Neural progenitor cell (in vitro differentiated cells): ENCODE data around the gene JADE3. TPM values are rescaled to one million over a fixed set of nuclear protein-coding genes. Genes with fewer than 3 reads are reported as not detected.

Source experiments
- DNase-seq: peaks from one replicate; pipeline ENCODE4 v3.0.0-alpha.2; 2016; ENCODE audit warnings: low spot score
- H2AFZ ChIP-seq: fragments of 200-600 bp; sonication (generic); replicated peaks from 2 replicates; pipeline ENCODE4 v1.6.1; 2016; ENCODE audit warnings: antibody characterized with exemption
- H3F3A ChIP-seq: fragments of 200-600 bp; sonication (generic); 2 replicates; pipeline ENCODE4 v1.6.1; 2016; ENCODE audit warnings: antibody characterized with exemption, low read depth
- H3K27ac ChIP-seq: fragments of 200-600 bp; sonication (generic); 2 replicates; pipeline ENCODE4 v1.5.1; 2016; ENCODE audit warnings: mild to moderate bottlenecking
- H3K27me3 ChIP-seq: fragments of 200-600 bp; sonication (generic); 2 replicates; pipeline ENCODE4 v1.6.1; 2016; ENCODE audit warnings: mild to moderate bottlenecking, moderate library complexity
- H3K36me3 ChIP-seq: fragments of 200-600 bp; sonication (generic); 2 replicates; pipeline ENCODE4 v1.5.1; 2016
- H3K4me1 ChIP-seq: fragments of 200-600 bp; sonication (generic); 2 replicates; pipeline ENCODE4 v1.6.1; 2016; ENCODE audit warnings: mixed run types
- H3K4me2 ChIP-seq: fragments of 200-600 bp; sonication (generic); 2 replicates; pipeline ENCODE4 v1.6.1; 2016
- H3K4me3 ChIP-seq: fragments of 200-600 bp; sonication (generic); 2 replicates; pipeline ENCODE4 v1.5.1; 2016
- H3K79me2 ChIP-seq: fragments of 200-600 bp; sonication (generic); 2 replicates; pipeline ENCODE4 v1.6.1; 2016; ENCODE audit warnings: low read depth
- H3K9ac ChIP-seq: fragments of 200-600 bp; sonication (generic); 2 replicates; pipeline ENCODE4 v1.6.1; 2016
- H3K9me3 ChIP-seq: fragments of 200-600 bp; sonication (generic); 2 replicates; pipeline ENCODE4 v1.5.1; 2016; ENCODE audit warnings: low read depth
- H4K20me1 ChIP-seq: fragments of 200-600 bp; sonication (generic); 2 replicates; pipeline ENCODE4 v1.6.1; 2016; ENCODE audit warnings: low read depth
- H3K27ac Mint-ChIP-seq: 3 replicates; pipeline ENCODE4 v1.8.0; 2021; ENCODE audit warnings: mixed read lengths
- H3K27me3 Mint-ChIP-seq: 2 replicates; pipeline ENCODE4 v1.8.0; 2022; ENCODE audit warnings: low read depth, mild to moderate bottlenecking, inconsistent platforms, moderate library complexity, mixed read lengths; ENCODE audit not compliant: insufficient read depth
- H3K36me3 Mint-ChIP-seq: 3 replicates; pipeline ENCODE4 v1.8.0; 2021; ENCODE audit warnings: mixed read lengths
- H3K4me1 Mint-ChIP-seq: 3 replicates; pipeline ENCODE4 v1.8.0; 2021; ENCODE audit warnings: mixed read lengths
- H3K4me3 Mint-ChIP-seq: 3 replicates; pipeline ENCODE4 v1.8.0; 2021; ENCODE audit warnings: mild to moderate bottlenecking, moderate library complexity, mixed read lengths
- H3K9me3 Mint-ChIP-seq: 3 replicates; pipeline ENCODE4 v1.8.0; 2020; ENCODE audit warnings: mixed read lengths
- EZH2 ChIP-seq: fragments of 200-600 bp; sonication (generic); IDR thresholded peaks from 2 replicates; pipeline ENCODE4 v1.6.1; 2017; ENCODE audit warnings: antibody characterized with exemption, mild to moderate bottlenecking, moderate library complexity
- EZH2phosphoT487 ChIP-seq: fragments of 200-600 bp; sonication (generic); IDR thresholded peaks from 2 replicates; pipeline ENCODE4 v1.6.1; 2017; ENCODE audit warnings: antibody characterized with exemption
- total RNA-seq: library from RNA; depleted of rRNA; stranded (reverse); fragments of >200 nt; gene quantifications from 2 replicates; pipeline ENCODE4 v1.2.3, GENCODE V29; 2015; ENCODE audit warnings: low replicate concordance
- TF ChIP-seq, protein P1 (sequence below): fragments of 200-600 bp; sonication (generic); IDR thresholded peaks from 2 replicates; pipeline ENCODE4 v1.5.1; 2017; ENCODE audit warnings: antibody characterized with exemption, mild to moderate bottlenecking

JADE3 gene
- total RNA-seq, 1 donor from 2014 or later = 28.1 TPM

DNA sequence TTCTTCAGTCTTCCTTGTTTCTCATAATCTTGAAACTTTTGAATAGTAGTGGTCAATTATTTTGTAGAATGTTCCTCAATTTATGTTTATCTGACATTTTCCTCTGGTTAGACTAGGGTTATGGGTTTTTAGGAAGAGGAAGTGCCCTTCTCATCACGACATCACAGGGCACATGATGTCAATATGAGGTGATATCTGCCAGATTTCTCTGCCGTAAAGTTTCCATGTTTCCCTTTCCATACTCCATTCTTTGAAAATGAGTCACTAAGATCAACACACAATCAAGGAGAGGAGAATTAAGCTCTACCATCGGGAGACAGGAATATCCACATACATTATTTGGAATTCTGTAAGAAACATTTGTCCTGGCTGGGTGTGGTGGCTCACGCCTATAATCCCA lies 46.9 kb upstream of the JADE3 start:
- DNase-seq = no peak
- H3K9me3 Mint-ChIP-seq = peaks cover 15% of the 10 kb centered on the region

DNA sequence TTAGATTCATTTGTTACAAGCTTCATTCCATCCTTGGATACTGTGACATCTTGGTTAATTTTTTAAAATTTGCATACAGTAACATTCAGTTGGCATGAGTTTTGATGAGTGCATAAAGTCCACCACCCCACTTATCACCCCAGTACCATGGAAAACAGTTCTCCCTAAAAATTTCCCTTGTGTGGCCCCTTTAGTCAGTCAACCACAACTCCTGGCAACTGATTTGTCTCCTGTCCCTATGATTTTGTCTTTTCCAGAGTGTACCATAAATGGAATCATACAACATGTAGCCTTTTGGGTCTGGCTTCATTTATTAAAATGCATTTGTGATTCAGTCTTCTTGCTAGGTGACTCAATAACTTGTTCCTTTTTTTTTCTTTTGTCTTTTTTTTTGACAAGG lies 45.5 kb upstream of the JADE3 start:
- Histone ChIP-seq H3K27me3 (no peaks in the 10 kb centered on the region), H3K9me3 (no peaks in the 10 kb centered on the region), H2AFZ (no peak overlapping the region), H3F3A (no peaks in the 10 kb centered on the region), H3K9ac (no peak overlapping the region), H3K4me2 (no peak overlapping the region), H3K4me1 (no peaks in the 10 kb centered on the region), H4K20me1 (no peaks in the 10 kb centered on the region), H3K4me3 (no peak overlapping the region), H3K27ac (no peak overlapping the region), H3K36me3 (no peaks in the 10 kb centered on the region), H3K79me2 (no peaks in the 10 kb centered on the region)
- H3K27me3 Mint-ChIP-seq = peaks cover 3% of the 10 kb centered on the region
- TF ChIP-seq EZH2phosphoT487 (no peak), EZH2 (no peak)
- TF ChIP-seq, protein P1, sequence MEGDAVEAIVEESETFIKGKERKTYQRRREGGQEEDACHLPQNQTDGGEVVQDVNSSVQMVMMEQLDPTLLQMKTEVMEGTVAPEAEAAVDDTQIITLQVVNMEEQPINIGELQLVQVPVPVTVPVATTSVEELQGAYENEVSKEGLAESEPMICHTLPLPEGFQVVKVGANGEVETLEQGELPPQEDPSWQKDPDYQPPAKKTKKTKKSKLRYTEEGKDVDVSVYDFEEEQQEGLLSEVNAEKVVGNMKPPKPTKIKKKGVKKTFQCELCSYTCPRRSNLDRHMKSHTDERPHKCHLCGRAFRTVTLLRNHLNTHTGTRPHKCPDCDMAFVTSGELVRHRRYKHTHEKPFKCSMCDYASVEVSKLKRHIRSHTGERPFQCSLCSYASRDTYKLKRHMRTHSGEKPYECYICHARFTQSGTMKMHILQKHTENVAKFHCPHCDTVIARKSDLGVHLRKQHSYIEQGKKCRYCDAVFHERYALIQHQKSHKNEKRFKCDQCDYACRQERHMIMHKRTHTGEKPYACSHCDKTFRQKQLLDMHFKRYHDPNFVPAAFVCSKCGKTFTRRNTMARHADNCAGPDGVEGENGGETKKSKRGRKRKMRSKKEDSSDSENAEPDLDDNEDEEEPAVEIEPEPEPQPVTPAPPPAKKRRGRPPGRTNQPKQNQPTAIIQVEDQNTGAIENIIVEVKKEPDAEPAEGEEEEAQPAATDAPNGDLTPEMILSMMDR = no peak
- H3K4me3 Mint-ChIP-seq = no peak overlapping the region
- no peak overlapping the region for H3K27ac Mint-ChIP-seq
- peaks cover 18% of the 10 kb centered on the region for H3K36me3 Mint-ChIP-seq
- H3K9me3 Mint-ChIP-seq = peaks cover 15% of the 10 kb centered on the region
- DNase-seq = no peak
- H3K4me1 Mint-ChIP-seq = no peaks in the 10 kb centered on the region

More for the DNA sequence above, 46.9 kb upstream of the JADE3 start:
- no peaks in the 10 kb centered on the region for H3K27me3 ChIP-seq
- no peak overlapping the region for H3K4me2 ChIP-seq
- H3K4me3 ChIP-seq = no peak overlapping the region
- Mint-ChIP-seq H3K4me3 (no peak overlapping the region), H3K4me1 (no peaks in the 10 kb centered on the region), H3K36me3 (peaks cover 16% of the 10 kb centered on the region), H3K27me3 (peaks cover 5% of the 10 kb centered on the region), H3K27ac (no peak overlapping the region)
- H3K9ac ChIP-seq = no peak overlapping the region
- no peak overlapping the region for H3K27ac ChIP-seq
- H3K36me3 ChIP-seq = no peaks in the 10 kb centered on the region
- H2AFZ ChIP-seq = no peak overlapping the region
- H3K79me2 ChIP-seq = no peaks in the 10 kb centered on the region
- no peaks in the 10 kb centered on the region for H3K9me3 ChIP-seq
- TF ChIP-seq EZH2 = no peak
- TF ChIP-seq, protein P1 = no peak
- no peak for TF ChIP-seq EZH2phosphoT487
- H4K20me1 ChIP-seq = no peaks in the 10 kb centered on the region
- H3F3A ChIP-seq = no peaks in the 10 kb centered on the region
- H3K4me1 ChIP-seq = no peaks in the 10 kb centered on the region

DNA sequence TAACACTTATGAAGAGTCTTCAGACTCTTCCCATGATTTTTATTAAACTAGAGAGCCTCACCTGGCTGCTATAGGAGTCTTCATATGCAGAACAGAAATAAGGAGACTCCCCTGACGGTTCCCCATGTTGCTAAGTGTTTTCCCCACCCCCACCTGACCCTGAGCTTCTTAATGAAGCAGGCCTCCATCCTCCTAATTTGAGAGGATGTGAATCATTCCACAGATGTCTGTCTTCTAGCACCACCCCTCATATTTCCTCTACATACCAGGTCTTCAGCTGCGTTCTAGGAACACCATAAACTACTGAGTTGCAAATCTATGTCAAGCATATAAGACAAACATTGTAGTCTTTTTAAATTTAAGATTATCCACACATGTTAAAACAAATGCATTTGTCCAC lies 38.5 kb upstream of the JADE3 start:
- no peaks in the 10 kb centered on the region for H3F3A ChIP-seq
- H3K9me3 Mint-ChIP-seq = no peaks in the 10 kb centered on the region
- no peaks in the 10 kb centered on the region for H3K36me3 ChIP-seq
- no peaks in the 10 kb centered on the region for H3K27me3 Mint-ChIP-seq
- TF ChIP-seq EZH2 (no peak), EZH2phosphoT487 (no peak)
- TF ChIP-seq, protein P1 = no peak
- H3K4me3 Mint-ChIP-seq = no peak overlapping the region
- H3K4me1 ChIP-seq = no peaks in the 10 kb centered on the region
- no peak overlapping the region for H3K27ac Mint-ChIP-seq
- no peak for DNase-seq
- H2AFZ ChIP-seq = no peak overlapping the region
- no peaks in the 10 kb centered on the region for H4K20me1 ChIP-seq
- no peak overlapping the region for H3K9ac ChIP-seq
- no peaks in the 10 kb centered on the region for H3K79me2 ChIP-seq
- H3K9me3 ChIP-seq = peaks cover 12% of the 10 kb centered on the region
- H3K27me3 ChIP-seq = no peaks in the 10 kb centered on the region
- no peak overlapping the region for H3K4me2 ChIP-seq
- H3K4me3 ChIP-seq = no peak overlapping the region
- H3K36me3 Mint-ChIP-seq = peaks cover 5% of the 10 kb centered on the region
- no peak overlapping the region for H3K27ac ChIP-seq
- no peaks in the 10 kb centered on the region for H3K4me1 Mint-ChIP-seq
